Erythroblast (primary cell): ENCODE data around the gene OVOL3.

ENCODE experiments used
- GATA1 ChIP-seq: IDR thresholded peaks from 2 replicates; pipeline ENCODE4 v1.6.1; 2011; ENCODE audit warnings: low read depth, mild to moderate bottlenecking, control low read depth, low read length, moderate library complexity
- POLR2A ChIP-seq: IDR thresholded peaks from 2 replicates; pipeline ENCODE4 v1.6.1; 2011; ENCODE audit warnings: mild to moderate bottlenecking, low read length

DNA sequence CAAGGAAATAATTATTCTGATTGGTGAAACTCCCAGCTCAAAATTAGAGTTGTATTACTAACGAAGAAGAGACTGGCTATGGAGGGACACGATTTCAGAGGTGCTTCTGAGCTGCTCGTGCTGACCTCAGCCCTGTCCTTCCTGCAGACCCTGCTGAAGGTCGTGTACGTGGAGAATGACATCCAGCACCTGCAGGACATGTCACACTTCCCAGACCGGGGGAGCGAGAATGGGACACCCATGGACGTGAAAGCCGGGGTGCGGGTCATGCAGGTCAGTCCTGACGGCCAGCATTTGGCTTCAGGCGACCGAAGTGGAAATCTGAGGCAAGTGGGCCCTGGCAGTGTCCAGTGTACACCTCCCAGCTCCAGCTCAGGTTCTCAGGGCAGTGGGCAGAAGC, 28.0 kb upstream of the OVOL3 start:
- no peak for TF ChIP-seq POLR2A
- TF ChIP-seq GATA1 = no peak
